Measurements from ENCODE around the gene CHMP2A. TPM values are rescaled to one million over a fixed set of nuclear protein-coding genes. Genes with fewer than 3 reads are reported as not detected.
"Not testable (repeated sequence)": the region's sequence is repeated elsewhere in the genome, so short reads cannot be mapped to it uniquely, and the experiment has no call there.

CHMP2A gene
- total RNA-seq, 1 experiment from 2014 or later: 109 TPM

DNA sequence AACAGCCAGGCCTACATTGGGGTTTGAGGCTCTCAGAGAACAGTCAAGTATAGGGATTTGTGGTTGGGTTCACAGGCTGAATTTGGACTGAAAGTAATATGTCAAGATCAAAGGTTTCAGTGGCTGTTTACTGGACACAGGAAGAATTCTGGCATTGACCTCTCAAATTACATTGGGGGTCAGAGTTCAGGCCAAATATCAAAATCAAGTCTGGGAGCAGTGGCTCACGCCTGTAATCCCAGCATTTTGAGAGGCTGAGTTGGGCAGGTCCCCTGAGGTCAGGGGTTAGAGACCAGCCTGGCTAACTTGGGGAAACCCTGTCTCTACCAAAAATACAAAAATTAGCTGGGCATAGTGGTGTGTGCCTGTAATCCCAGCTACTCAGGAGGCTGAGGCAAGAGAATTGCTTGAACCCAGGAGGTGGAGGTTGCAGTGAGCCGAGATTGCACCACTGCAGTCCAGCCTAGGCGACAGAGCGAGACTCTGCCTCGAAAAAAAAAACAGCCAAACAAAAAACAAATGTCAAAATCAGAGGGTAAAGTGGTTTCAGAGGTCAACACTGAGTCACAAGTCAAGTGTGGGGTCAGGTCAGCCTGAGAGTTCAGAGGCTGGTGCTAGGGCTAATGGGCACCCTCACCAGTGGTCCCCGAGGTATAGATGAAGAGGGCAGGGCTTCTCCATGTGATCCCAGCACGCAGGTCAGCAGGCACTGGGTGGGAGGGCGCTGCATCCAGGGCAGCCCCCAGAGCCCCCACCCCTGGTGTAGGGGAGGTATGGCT, 44.6 kb downstream of the CHMP2A start (continued):
- TF ChIP-seq, protein P1, sequence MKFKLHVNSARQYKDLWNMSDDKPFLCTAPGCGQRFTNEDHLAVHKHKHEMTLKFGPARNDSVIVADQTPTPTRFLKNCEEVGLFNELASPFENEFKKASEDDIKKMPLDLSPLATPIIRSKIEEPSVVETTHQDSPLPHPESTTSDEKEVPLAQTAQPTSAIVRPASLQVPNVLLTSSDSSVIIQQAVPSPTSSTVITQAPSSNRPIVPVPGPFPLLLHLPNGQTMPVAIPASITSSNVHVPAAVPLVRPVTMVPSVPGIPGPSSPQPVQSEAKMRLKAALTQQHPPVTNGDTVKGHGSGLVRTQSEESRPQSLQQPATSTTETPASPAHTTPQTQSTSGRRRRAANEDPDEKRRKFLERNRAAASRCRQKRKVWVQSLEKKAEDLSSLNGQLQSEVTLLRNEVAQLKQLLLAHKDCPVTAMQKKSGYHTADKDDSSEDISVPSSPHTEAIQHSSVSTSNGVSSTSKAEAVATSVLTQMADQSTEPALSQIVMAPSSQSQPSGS (CRISPR knock-in tag; IDR thresholded peaks at IDR 0.05; ENCODE audit: borderline replicate concordance, low read depth): no peak
- TF ChIP-seq OVOL2 (CRISPR knock-in tag; IDR thresholded peaks at IDR 0.05; ENCODE audit: borderline replicate concordance): no peak
- TF ChIP-seq KAT7 (CRISPR knock-in tag; IDR thresholded peaks at IDR 0.05; ENCODE audit: borderline replicate concordance): no peak
- no peak for TF ChIP-seq CREB1 (CRISPR knock-in tag; IDR thresholded peaks at IDR 0.05)
- TF ChIP-seq, protein P2, sequence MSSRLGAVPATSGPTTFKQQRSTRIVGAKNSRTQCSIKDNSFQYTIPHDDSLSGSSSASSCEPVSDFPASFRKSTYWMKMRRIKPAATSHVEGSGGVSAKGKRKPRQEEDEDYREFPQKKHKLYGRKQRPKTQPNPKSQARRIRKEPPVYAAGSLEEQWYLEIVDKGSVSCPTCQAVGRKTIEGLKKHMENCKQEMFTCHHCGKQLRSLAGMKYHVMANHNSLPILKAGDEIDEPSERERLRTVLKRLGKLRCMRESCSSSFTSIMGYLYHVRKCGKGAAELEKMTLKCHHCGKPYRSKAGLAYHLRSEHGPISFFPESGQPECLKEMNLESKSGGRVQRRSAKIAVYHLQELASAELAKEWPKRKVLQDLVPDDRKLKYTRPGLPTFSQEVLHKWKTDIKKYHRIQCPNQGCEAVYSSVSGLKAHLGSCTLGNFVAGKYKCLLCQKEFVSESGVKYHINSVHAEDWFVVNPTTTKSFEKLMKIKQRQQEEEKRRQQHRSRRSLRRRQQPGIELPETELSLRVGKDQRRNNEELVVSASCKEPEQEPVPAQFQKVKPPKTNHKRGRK (CRISPR knock-in tag; IDR thresholded peaks at IDR 0.05; ENCODE audit: borderline replicate concordance): no peak
- TF ChIP-seq NFYB (CRISPR knock-in tag; conservative IDR thresholded peaks at IDR 0.05; ENCODE audit: low read depth): no peak

DNA sequence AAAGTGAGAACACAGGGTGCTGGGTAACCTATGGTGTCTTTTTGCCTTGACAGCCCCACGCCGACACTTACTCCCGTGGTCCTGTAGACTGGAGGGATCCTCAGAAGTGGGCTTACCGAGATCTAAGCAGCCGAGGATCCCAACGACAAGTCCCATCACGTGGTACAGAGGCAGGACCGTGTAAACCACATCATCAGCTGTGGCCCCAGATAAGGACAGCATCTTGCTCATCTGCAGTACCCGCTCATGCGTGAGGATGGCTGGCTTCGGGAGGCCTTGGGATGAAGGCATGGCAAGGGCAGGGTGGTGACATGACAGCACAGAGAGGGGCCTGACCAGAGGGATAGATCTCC, 45.2 kb downstream of the CHMP2A start:
- H3K36me3 Mint-ChIP-seq: peaks cover 10% of the 10 kb centered on the region
- H3K4me3 Mint-ChIP-seq: no peak overlapping the region
- ChIA-PET CTCF (no interaction called here), POLR2A (no interaction called here)
- H3K4me1 Mint-ChIP-seq: peaks cover 4% of the 10 kb centered on the region
- H3K9me3 Mint-ChIP-seq: peaks cover 14% of the 10 kb centered on the region
- DNase-seq (ENCODE audit: low spot score) (no peak), ATAC-seq (no peak)
- TF ChIP-seq TEAD4 (CRISPR knock-in tag; IDR thresholded peaks at IDR 0.05) (no peak), MYBL2 (CRISPR knock-in tag; IDR thresholded peaks at IDR 0.05) (no peak)
- TF ChIP-seq, protein P3, sequence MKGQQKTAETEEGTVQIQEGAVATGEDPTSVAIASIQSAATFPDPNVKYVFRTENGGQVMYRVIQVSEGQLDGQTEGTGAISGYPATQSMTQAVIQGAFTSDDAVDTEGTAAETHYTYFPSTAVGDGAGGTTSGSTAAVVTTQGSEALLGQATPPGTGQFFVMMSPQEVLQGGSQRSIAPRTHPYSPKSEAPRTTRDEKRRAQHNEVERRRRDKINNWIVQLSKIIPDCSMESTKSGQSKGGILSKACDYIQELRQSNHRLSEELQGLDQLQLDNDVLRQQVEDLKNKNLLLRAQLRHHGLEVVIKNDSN (CRISPR knock-in tag; IDR thresholded peaks at IDR 0.05): no peak
- TF ChIP-seq, protein P4, sequence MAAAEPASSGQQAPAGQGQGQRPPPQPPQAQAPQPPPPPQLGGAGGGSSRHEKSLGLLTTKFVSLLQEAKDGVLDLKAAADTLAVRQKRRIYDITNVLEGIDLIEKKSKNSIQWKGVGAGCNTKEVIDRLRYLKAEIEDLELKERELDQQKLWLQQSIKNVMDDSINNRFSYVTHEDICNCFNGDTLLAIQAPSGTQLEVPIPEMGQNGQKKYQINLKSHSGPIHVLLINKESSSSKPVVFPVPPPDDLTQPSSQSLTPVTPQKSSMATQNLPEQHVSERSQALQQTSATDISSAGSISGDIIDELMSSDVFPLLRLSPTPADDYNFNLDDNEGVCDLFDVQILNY (CRISPR knock-in tag; IDR thresholded peaks at IDR 0.05): no peak
- TF ChIP-seq, protein P5, sequence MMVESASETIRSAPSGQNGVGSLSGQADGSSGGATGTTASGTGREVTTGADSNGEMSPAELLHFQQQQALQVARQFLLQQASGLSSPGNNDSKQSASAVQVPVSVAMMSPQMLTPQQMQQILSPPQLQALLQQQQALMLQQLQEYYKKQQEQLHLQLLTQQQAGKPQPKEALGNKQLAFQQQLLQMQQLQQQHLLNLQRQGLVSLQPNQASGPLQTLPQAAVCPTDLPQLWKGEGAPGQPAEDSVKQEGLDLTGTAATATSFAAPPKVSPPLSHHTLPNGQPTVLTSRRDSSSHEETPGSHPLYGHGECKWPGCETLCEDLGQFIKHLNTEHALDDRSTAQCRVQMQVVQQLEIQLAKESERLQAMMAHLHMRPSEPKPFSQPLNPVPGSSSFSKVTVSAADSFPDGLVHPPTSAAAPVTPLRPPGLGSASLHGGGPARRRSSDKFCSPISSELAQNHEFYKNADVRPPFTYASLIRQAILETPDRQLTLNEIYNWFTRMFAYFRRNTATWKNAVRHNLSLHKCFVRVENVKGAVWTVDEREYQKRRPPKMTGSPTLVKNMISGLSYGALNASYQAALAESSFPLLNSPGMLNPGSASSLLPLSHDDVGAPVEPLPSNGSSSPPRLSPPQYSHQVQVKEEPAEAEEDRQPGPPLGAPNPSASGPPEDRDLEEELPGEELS (CRISPR knock-in tag; IDR thresholded peaks at IDR 0.05): no peak
- TF ChIP-seq, protein P6, sequence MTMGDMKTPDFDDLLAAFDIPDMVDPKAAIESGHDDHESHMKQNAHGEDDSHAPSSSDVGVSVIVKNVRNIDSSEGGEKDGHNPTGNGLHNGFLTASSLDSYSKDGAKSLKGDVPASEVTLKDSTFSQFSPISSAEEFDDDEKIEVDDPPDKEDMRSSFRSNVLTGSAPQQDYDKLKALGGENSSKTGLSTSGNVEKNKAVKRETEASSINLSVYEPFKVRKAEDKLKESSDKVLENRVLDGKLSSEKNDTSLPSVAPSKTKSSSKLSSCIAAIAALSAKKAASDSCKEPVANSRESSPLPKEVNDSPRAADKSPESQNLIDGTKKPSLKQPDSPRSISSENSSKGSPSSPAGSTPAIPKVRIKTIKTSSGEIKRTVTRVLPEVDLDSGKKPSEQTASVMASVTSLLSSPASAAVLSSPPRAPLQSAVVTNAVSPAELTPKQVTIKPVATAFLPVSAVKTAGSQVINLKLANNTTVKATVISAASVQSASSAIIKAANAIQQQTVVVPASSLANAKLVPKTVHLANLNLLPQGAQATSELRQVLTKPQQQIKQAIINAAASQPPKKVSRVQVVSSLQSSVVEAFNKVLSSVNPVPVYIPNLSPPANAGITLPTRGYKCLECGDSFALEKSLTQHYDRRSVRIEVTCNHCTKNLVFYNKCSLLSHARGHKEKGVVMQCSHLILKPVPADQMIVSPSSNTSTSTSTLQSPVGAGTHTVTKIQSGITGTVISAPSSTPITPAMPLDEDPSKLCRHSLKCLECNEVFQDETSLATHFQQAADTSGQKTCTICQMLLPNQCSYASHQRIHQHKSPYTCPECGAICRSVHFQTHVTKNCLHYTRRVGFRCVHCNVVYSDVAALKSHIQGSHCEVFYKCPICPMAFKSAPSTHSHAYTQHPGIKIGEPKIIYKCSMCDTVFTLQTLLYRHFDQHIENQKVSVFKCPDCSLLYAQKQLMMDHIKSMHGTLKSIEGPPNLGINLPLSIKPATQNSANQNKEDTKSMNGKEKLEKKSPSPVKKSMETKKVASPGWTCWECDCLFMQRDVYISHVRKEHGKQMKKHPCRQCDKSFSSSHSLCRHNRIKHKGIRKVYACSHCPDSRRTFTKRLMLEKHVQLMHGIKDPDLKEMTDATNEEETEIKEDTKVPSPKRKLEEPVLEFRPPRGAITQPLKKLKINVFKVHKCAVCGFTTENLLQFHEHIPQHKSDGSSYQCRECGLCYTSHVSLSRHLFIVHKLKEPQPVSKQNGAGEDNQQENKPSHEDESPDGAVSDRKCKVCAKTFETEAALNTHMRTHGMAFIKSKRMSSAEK (CRISPR knock-in tag; IDR thresholded peaks at IDR 0.05; ENCODE audit: borderline replicate concordance): no peak
- TF ChIP-seq, protein P7, sequence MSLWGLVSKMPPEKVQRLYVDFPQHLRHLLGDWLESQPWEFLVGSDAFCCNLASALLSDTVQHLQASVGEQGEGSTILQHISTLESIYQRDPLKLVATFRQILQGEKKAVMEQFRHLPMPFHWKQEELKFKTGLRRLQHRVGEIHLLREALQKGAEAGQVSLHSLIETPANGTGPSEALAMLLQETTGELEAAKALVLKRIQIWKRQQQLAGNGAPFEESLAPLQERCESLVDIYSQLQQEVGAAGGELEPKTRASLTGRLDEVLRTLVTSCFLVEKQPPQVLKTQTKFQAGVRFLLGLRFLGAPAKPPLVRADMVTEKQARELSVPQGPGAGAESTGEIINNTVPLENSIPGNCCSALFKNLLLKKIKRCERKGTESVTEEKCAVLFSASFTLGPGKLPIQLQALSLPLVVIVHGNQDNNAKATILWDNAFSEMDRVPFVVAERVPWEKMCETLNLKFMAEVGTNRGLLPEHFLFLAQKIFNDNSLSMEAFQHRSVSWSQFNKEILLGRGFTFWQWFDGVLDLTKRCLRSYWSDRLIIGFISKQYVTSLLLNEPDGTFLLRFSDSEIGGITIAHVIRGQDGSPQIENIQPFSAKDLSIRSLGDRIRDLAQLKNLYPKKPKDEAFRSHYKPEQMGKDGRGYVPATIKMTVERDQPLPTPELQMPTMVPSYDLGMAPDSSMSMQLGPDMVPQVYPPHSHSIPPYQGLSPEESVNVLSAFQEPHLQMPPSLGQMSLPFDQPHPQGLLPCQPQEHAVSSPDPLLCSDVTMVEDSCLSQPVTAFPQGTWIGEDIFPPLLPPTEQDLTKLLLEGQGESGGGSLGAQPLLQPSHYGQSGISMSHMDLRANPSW (CRISPR knock-in tag; conservative IDR thresholded peaks at IDR 0.05; ENCODE audit: low read depth): no peak
- H3K27me3 Mint-ChIP-seq (ENCODE audit: low read depth): peaks cover 22% of the 10 kb centered on the region
- H3K27ac Mint-ChIP-seq: no peak overlapping the region

DNA sequence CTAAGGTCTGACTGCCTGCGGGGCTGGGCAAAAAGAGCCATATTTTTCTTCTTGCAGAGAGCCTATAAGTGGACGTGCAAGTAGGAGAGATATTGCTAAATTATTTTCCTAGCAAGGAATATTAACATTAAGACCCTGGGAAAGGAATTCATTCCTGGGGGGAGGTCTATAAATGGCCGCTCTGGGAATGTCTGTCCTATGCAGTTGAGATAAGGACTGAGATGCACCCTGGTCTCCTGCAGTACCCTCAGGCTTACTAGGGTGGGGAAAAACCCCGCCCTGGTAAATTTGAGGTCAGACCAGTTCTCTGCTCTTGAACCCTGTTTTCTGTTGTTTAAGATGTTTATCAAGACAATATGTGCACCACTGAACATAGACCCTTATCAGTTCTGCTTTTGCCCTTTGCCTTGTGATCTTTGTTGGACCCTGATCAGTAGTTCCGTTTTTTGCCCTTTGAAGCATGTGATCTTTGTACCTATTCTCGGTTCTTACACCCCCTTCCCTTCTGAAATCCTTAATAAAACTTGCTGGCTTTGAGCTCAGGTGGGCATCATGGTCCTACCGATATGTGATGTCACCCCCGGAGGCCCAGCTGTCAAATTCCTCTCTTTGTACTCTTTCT, 47.2 kb downstream of the CHMP2A start:
- DNase-seq (ENCODE audit: low spot score); POLR2A ChIA-PET; H3K27ac Mint-ChIP-seq; H3K4me1 Mint-ChIP-seq; H3K4me3 Mint-ChIP-seq; ATAC-seq: not testable (repeated sequence)
- CTCF ChIA-PET: interaction anchor here (0.9 kb wide), 1 partner anchor 12 kb away, joined by 4 read pairs; the partner anchor contains the start of gene ZBTB45
- Mint-ChIP-seq H3K9me3 (peaks cover 14% of the 10 kb centered on the region), H3K36me3 (peaks cover 10% of the 10 kb centered on the region), H3K27me3 (ENCODE audit: low read depth) (peaks cover 28% of the 10 kb centered on the region)
